ENCODE measurements around the gene TCF20.

DNA sequence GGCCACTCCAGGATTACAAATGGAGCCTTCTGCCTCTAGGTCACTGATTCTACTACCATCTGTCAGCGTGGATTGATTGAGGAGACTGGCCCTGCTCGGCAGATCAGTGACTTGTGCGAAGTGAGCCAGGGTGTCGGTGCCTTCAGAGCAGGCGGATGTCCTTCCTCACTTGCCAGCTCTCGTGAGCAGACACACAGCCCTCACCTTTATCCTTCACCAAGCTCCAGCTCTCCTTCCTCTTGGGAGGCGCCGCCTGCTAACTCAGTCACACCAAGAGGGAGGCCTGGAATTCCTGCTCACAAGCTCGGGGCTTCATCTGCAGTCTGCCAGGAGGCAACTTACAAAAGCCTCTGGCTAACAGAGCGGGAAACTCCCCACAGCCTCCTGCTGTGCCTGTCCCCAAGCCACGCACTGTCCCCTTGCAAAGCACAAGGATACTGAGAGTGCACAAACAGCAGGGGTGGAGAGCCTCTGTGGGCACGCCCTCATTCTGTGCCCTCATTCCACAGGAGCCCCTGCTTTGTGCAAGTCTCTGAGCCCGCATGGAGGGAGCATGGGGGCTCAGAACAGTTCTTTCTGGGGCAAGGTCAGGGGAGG, 3.5 kb upstream of the TCF20 start:
- no peak for TF ChIP-seq POLR2A (IDR thresholded peaks at IDR 0.05)
- no peak for TF ChIP-seq CTCF (IDR thresholded peaks at IDR 0.05)

Data from uterus (tissue), 2 donors.